ENCODE results near the gene MAP1S.
A peak's percentile ranks its signal among the peaks of the same experiment; 100 is the strongest.

Gene MAP1S

DNA sequence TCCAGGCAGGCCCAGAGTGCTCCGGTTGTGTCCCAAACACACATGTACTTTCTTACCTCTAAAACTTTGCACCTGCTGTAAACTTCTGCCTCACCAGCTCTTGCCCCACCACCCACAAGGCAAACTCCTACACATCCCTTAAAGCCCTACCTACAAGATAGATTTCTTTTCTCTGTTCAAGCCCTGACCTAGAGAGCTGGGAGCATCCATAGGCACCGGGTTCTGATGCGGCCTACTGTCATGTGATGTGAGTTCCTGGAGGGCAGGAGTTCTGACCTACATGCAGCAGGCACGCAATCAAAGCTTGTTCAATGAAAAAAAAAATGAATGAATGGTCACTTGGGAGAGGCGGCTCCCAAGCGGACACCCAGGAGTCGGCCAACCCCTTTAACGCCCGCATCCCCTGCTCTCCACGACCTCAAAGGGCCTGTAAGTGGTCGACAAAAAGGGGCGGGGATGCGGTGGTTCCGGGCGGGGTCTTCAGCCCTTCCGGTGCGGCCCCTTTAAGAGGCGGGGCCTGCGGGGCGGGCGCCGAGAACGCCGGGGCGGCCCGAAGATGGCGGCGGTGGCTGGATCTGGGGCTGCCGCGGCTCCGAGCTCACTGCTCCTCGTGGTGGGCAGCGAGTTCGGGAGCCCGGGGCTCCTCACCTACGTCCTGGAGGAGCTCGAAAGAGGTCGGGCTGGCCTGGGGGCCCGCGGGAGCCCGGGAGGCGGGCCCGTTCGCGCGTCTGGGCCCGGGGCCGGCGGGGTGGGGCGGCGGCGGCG is at the start of gene MAP1S:
Gene MAP1S, plus strand, starts transcription at position 534 of the 765 bp plus-strand sequence. Its CDS starts 23 bp downstream, at position 557.
- peak within 1 kb of the TSS; percentile 67 for H3K9ac ChIP-seq
- H3K79me2 ChIP-seq = peaks cover 15% of the 10 kb centered on the region
- peaks cover 13% of the 10 kb centered on the region for H3K4me1 ChIP-seq
- H3K27me3 ChIP-seq (ENCODE audit: control insufficient read depth, insufficient read depth, low read length) = no peaks in the 10 kb centered on the region
- peak within 1 kb of the TSS; percentile 7 for H3K27ac ChIP-seq
- no peaks in the 10 kb centered on the region for H3K36me3 ChIP-seq (ENCODE audit: control insufficient read depth, insufficient read depth, low read length)
- H2AFZ ChIP-seq = peak within 1 kb of the TSS; percentile 82
- peak within 1 kb of the TSS; percentile 69 for H3K4me2 ChIP-seq (ENCODE audit: low read length)
- H3K9me3 ChIP-seq (ENCODE audit: control insufficient read depth, low read length) = no peaks in the 10 kb centered on the region
- peak within 1 kb of the TSS; percentile 67 for H3K4me3 ChIP-seq (ENCODE audit: low read depth, low read length)
- TF ChIP-seq, protein P1, sequence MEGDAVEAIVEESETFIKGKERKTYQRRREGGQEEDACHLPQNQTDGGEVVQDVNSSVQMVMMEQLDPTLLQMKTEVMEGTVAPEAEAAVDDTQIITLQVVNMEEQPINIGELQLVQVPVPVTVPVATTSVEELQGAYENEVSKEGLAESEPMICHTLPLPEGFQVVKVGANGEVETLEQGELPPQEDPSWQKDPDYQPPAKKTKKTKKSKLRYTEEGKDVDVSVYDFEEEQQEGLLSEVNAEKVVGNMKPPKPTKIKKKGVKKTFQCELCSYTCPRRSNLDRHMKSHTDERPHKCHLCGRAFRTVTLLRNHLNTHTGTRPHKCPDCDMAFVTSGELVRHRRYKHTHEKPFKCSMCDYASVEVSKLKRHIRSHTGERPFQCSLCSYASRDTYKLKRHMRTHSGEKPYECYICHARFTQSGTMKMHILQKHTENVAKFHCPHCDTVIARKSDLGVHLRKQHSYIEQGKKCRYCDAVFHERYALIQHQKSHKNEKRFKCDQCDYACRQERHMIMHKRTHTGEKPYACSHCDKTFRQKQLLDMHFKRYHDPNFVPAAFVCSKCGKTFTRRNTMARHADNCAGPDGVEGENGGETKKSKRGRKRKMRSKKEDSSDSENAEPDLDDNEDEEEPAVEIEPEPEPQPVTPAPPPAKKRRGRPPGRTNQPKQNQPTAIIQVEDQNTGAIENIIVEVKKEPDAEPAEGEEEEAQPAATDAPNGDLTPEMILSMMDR (IDR thresholded peaks at IDR 0.05) = no peak

DNA sequence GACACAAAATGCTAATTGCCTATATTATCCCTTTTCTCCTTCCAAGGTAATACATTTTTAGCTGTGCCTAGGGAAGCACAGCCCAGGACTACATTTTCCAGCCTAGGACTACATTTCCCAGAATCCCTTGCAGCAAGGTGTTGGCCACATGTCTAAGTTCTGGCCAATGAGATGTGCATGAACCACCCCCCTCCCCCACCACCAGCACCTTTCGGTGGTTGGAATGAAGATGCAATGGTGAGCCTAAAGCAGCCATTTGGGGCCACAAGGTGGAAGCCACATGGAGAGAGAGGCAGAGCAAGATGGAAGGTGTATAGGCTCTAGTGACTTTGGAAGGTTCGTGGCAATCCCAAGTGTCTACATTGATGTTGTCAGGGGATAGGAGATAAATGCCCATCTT is 47.4 kb upstream of the MAP1S start:
- Histone ChIP-seq H3K9ac (no peak overlapping the region), H3K27ac (no peak overlapping the region), H3K36me3 (ENCODE audit: control insufficient read depth, insufficient read depth, low read length) (no peaks in the 10 kb centered on the region), H3K4me2 (ENCODE audit: low read length) (no peak overlapping the region), H3K4me3 (ENCODE audit: low read depth, low read length) (no peak overlapping the region), H3K79me2 (peaks cover 4% of the 10 kb centered on the region), H2AFZ (no peak overlapping the region), H3K4me1 (no peaks in the 10 kb centered on the region), H3K9me3 (ENCODE audit: control insufficient read depth, low read length) (no peaks in the 10 kb centered on the region), H3K27me3 (ENCODE audit: control insufficient read depth, insufficient read depth, low read length) (no peaks in the 10 kb centered on the region)
- TF ChIP-seq, protein P1 (IDR thresholded peaks at IDR 0.05) = no peak

- Histone ChIP-seq H3K36me3 (ENCODE audit: control insufficient read depth, insufficient read depth, low read length) (no peaks in the 10 kb centered on the region), H3K4me1 (no peaks in the 10 kb centered on the region), H3K4me3 (ENCODE audit: low read depth, low read length) (no peak overlapping the region), H3K9ac (no peak overlapping the region), H2AFZ (no peak overlapping the region), H3K4me2 (ENCODE audit: low read length) (no peak overlapping the region), H3K27ac (no peak overlapping the region), H3K9me3 (ENCODE audit: control insufficient read depth, low read length) (no peaks in the 10 kb centered on the region), H3K79me2 (peaks cover 11% of the 10 kb centered on the region), H3K27me3 (ENCODE audit: control insufficient read depth, insufficient read depth, low read length) (no peaks in the 10 kb centered on the region)
- TF ChIP-seq, protein P1 (IDR thresholded peaks at IDR 0.05) = no peak
Measured at GRCh38 chr19:17673937-17674799, 45.1 kb upstream of the MAP1S start.

GRCh38 chr19:17676295-17676694 is 43.0 kb upstream of the MAP1S start:
- H2AFZ ChIP-seq = no peak overlapping the region
- H3K4me3 ChIP-seq (ENCODE audit: low read depth, low read length) = no peak overlapping the region
- no peak overlapping the region for H3K4me2 ChIP-seq (ENCODE audit: low read length)
- H3K27ac ChIP-seq = no peak overlapping the region
- H3K79me2 ChIP-seq = peaks cover 16% of the 10 kb centered on the region
- peaks cover 3% of the 10 kb centered on the region for H3K27me3 ChIP-seq (ENCODE audit: control insufficient read depth, insufficient read depth, low read length)
- no peaks in the 10 kb centered on the region for H3K9me3 ChIP-seq (ENCODE audit: control insufficient read depth, low read length)
- H3K36me3 ChIP-seq (ENCODE audit: control insufficient read depth, insufficient read depth, low read length) = no peaks in the 10 kb centered on the region
- peaks cover 5% of the 10 kb centered on the region for H3K4me1 ChIP-seq
- TF ChIP-seq, protein P1 (IDR thresholded peaks at IDR 0.05) = no peak
- no peak overlapping the region for H3K9ac ChIP-seq

All from parathyroid adenoma (tissue), 2 donors.